ENCODE data around the gene ARL8B. TPM values are rescaled to one million over a fixed set of nuclear protein-coding genes. Genes with fewer than 3 reads are reported as not detected.

Gene ARL8B
- total and polyA plus RNA-seq, 2 of the 8 experiments (the other 6 are each of a cell fraction or from before 2014, with no cell fraction given): 14.5 to 27.8 TPM

DNA sequence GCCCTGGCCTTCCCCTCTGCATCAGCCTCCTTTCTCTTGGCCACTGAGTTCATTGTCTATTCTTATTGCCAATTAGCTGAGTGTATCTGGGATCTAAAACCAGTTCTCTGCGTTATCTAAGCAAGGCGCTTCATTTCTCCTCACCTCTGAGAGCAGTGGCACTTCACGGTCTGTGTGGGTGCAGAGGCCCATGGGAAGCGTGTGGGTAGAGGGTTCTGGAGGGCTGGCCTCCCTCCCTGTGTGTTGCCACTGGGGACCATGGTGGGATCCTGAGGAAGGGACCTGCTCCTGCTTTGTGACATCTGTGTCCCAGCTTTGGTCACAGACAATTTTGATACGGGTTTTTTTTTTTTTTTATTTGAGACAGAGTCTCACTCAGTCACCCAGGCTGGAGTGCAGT is 98.1 kb downstream of the ARL8B start (continued):
- TF ChIP-seq EZH2 (IDR thresholded peaks at IDR 0.05; ENCODE audit: low read depth, low read length, severe bottlenecking): no peak

Measured in H1 (cell line).